K562 (cell line): ENCODE data around the gene RYR1. TPM values are rescaled to one million over a fixed set of nuclear protein-coding genes. Genes with fewer than 3 reads are reported as not detected.

Experiments
- AFF4 ChIP-seq: sonication (generic); formaldehyde crosslinking; IDR thresholded peaks from 2 replicates; pipeline ENCODE4 v1.8.0; 2023; ENCODE audit warnings: mild to moderate bottlenecking, missing genetic modification reagents
- CBX1 ChIP-seq: sonication (generic); IDR thresholded peaks from 2 replicates; pipeline ENCODE4 v1.6.1; 2016; ENCODE audit warnings: antibody characterized with exemption, low read depth, mild to moderate bottlenecking
- CREB3 ChIP-seq: fragments of 450-650 bp; conservative IDR thresholded peaks from 2 replicates; pipeline ENCODE4 v1.6.1; 2016; ENCODE audit warnings: missing genetic modification characterization, low read depth, mild to moderate bottlenecking, missing compliant biosample characterization, moderate library complexity
- CXXC5 ChIP-seq: fragments of 250-450 bp; sonication (Bioruptor Pico); IDR thresholded peaks from 2 replicates; pipeline ENCODE4 v1.8.0; 2022; ENCODE audit warnings: inconsistent platforms, mild to moderate bottlenecking, moderate library complexity
- HNRNPH1 ChIP-seq: fragments of 200-400 bp; formaldehyde crosslinking; optimal IDR thresholded peaks from 2 replicates; pipeline ENCODE3; 2017; ENCODE audit warnings: low read depth, mild to moderate bottlenecking, low read length, moderate library complexity
- JUN ChIP-seq, 2 experiments: sonication (generic) in 1 of 2; formaldehyde crosslinking in 1 of 2; IDR thresholded peaks; 2 replicates each; pipeline versions ENCODE4 v1.6.1 to v1.8.0; 2012 to 2022; ENCODE audit warnings: borderline replicate concordance in 2 of 2, mild to moderate bottlenecking in 2 of 2, improper control_type of control experiment in 1 of 2, low read depth in 1 of 2, low read length in 1 of 2, missing genetic modification reagents in 1 of 2
- LCOR ChIP-seq: sonication (generic); formaldehyde crosslinking; IDR thresholded peaks from 2 replicates; pipeline ENCODE4 v1.8.0; 2022; ENCODE audit warnings: mild to moderate bottlenecking, missing genetic modification reagents
- MCM2 ChIP-seq: fragments of 450-650 bp; IDR thresholded peaks from 2 replicates; pipeline ENCODE4 v1.6.1; 2017; ENCODE audit warnings: low read depth, mild to moderate bottlenecking
- POLR2AphosphoS2 ChIP-seq: IDR thresholded peaks from 2 replicates; pipeline ENCODE4 v1.6.1; 2012; ENCODE audit warnings: low read length, improper control_type of control experiment
- RB1 ChIP-seq: fragments of 450-650 bp; IDR thresholded peaks from 2 replicates; pipeline ENCODE4 v1.6.1; 2017; ENCODE audit warnings: low read depth, mild to moderate bottlenecking
- RBFOX2 ChIP-seq: fragments of 200-400 bp; formaldehyde crosslinking; IDR thresholded peaks from 2 replicates; pipeline ENCODE4 v1.6.1; 2017; ENCODE audit warnings: low read depth, mild to moderate bottlenecking, low read length, moderate library complexity
- SAFB2 ChIP-seq: fragments of 200-400 bp; formaldehyde crosslinking; IDR thresholded peaks from 2 replicates; pipeline ENCODE4 v1.6.1; 2018; ENCODE audit warnings: borderline replicate concordance, low read length, low read depth, moderate library complexity; ENCODE audit not compliant: severe bottlenecking
- SMARCB1 ChIP-seq: IDR thresholded peaks from 2 replicates; pipeline ENCODE4 v1.6.1; 2011; ENCODE audit warnings: improper control_type of control experiment, low read depth; ENCODE audit not compliant: insufficient read length
- SMC3 ChIP-seq: conservative IDR thresholded peaks from 2 replicates; pipeline ENCODE4 v1.6.1; 2011; ENCODE audit warnings: low read depth, low read length, improper control_type of control experiment; ENCODE audit not compliant: insufficient read depth
- TAF15 ChIP-seq: fragments of 200-400 bp; formaldehyde crosslinking; IDR thresholded peaks from 2 replicates; pipeline ENCODE4 v1.6.1; 2017; ENCODE audit warnings: mild to moderate bottlenecking, low read depth, low read length, moderate library complexity
- ZNF551 ChIP-seq: fragments of 250-450 bp; sonication (Bioruptor Pico); IDR thresholded peaks from 2 replicates; pipeline ENCODE4 v1.5.0; 2021; ENCODE audit warnings: mild to moderate bottlenecking, moderate library complexity
- ZSCAN29 ChIP-seq: fragments of 450-650 bp; IDR thresholded peaks from 2 replicates; pipeline ENCODE4 v1.6.1; 2017
- polyA plus RNA-seq, 8 experiments: library from polyadenylated mRNA; depleted of rRNA in 4 of 8; stranded (reverse) in 5 of 8; unstranded in 3 of 8; fragments of >200 nt; fragmentation: Nextera tagmentation in 2 of 8; fragmentation: Illumina TruSeq in 1 of 8; extraction: Ambion mirVana in 2 of 8; extraction: Trizol in 1 of 8; gene quantifications; 2 replicates each; pipeline versions ENCODE4 v1.2.1 to v1.2.3, GENCODE V29; 2011 to 2014; ENCODE audit warnings: inconsistent platforms in 1 of 8, missing spikeins in 1 of 8
- total RNA-seq, 7 experiments: library from RNA; depleted of rRNA in 6 of 7; stranded (reverse); fragments of >200 nt in 6 of 7; fragmentation: Illumina TruSeq in 2 of 7; extraction: Trizol in 2 of 7; gene quantifications; 2 replicates each; pipeline versions ENCODE4 v1.2.1 to v1.2.3, GENCODE V29; 2011 to 2021; ENCODE audit warnings: low replicate concordance in 1 of 7
- TF ChIP-seq, protein P1 (sequence below): fragments of 450-650 bp; formaldehyde crosslinking; IDR thresholded peaks from 2 replicates; pipeline ENCODE4 v1.4.0; 2022; ENCODE audit warnings: missing genetic modification characterization
- TF ChIP-seq, protein P2 (sequence below): fragments of 200-800 bp; sonication (Bioruptor generic); IDR thresholded peaks from 2 replicates; pipeline ENCODE4 v1.6.1; 2017; ENCODE audit warnings: missing genetic modification characterization, missing compliant biosample characterization

The RYR1 gene
- total and polyA plus RNA-seq, 9 of the 15 experiments (the other 6 are each of a cell fraction or from before 2014, with no cell fraction given), result 0.11 to 7.4 (median 3.7) TPM

DNA sequence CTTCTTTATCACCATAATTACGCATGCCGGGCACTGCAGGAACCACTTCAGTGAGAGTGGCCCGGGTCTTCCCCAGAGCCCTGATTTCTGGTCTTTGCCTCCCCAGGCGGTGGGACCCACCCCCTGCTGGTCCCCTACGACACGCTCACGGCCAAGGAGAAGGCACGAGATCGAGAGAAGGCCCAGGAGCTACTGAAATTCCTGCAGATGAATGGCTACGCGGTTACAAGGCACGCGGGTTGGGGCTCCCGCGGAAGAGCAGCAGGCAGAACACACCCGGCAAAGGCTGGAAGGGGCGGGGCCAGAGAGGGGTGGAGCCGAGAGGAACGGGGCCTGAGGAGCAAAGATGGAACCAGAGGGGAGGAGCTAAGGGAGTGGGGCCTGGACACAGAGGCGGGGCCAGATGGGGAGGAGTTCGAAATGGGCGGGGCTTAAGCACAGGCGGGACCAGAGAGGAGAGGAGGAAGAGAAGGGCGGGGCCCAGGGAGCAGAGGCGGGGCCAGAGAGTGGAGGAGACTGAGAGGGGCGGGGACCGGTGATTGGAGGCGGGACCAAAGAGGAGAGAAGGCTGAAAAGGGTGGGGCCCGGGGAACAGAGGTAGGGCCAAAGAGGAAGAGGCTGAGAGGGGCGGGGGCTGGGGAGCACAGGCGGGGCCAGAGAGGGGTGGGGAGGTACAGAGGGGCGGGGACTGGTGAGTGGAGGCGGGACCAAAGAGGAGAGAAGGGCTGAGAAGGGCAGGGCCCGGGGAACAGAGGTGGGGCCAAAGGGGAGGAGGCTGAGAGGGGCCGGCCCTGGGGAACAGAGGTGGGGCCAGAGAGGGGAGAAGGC, 73.4 kb downstream of the RYR1 start (continued):
- TF ChIP-seq, protein P1, sequence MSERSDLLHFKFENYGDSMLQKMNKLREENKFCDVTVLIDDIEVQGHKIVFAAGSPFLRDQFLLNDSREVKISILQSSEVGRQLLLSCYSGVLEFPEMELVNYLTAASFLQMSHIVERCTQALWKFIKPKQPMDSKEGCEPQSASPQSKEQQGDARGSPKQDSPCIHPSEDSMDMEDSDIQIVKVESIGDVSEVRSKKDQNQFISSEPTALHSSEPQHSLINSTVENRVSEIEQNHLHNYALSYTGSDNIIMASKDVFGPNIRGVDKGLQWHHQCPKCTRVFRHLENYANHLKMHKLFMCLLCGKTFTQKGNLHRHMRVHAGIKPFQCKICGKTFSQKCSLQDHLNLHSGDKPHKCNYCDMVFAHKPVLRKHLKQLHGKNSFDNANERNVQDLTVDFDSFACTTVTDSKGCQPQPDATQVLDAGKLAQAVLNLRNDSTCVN (CRISPR knock-in tag), result no peak
- TF ChIP-seq HNRNPH1, result no peak
- TF ChIP-seq ZSCAN29, result peak; percentile 73; the same call in 1 of the 2 replicates
- TF ChIP-seq RBFOX2, result peak; percentile 76
- TF ChIP-seq, protein P2, sequence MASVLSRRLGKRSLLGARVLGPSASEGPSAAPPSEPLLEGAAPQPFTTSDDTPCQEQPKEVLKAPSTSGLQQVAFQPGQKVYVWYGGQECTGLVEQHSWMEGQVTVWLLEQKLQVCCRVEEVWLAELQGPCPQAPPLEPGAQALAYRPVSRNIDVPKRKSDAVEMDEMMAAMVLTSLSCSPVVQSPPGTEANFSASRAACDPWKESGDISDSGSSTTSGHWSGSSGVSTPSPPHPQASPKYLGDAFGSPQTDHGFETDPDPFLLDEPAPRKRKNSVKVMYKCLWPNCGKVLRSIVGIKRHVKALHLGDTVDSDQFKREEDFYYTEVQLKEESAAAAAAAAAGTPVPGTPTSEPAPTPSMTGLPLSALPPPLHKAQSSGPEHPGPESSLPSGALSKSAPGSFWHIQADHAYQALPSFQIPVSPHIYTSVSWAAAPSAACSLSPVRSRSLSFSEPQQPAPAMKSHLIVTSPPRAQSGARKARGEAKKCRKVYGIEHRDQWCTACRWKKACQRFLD (CRISPR knock-in tag), result peak; percentile 52
- no peak for TF ChIP-seq ZNF551
- 0 out of 2 replicates have a peak, but pooled peaks have one; percentile 66 for TF ChIP-seq CBX1
- TF ChIP-seq TAF15, result no peak
- no peak for TF ChIP-seq SMARCB1
- peak; percentile 10; the same call in 1 of the 2 replicates for TF ChIP-seq RB1
- TF ChIP-seq POLR2AphosphoS2, result 0 out of 2 replicates have a peak, but pooled peaks have one; percentile 43
- TF ChIP-seq MCM2, result no peak
- TF ChIP-seq CREB3 (tag), result peak; percentile 53; the same call in 1 of the 2 replicates
- no peak for TF ChIP-seq JUN (IDR thresholded peaks at IDR 0.05; ENCODE audit: borderline replicate concordance, low read depth, low read length)
- no peak for TF ChIP-seq JUN (CRISPR knock-in tag; IDR thresholded peaks at IDR 0.05; ENCODE audit: borderline replicate concordance)
- TF ChIP-seq SAFB2, result no peak
- TF ChIP-seq LCOR, result 0 out of 2 replicates have a peak, but pooled peaks have one; percentile 71
- TF ChIP-seq AFF4 (CRISPR knock-in tag), result no peak
- TF ChIP-seq SMC3, result 0 out of 2 replicates have a peak, but pooled peaks have one; percentile 16
- TF ChIP-seq CXXC5 (CRISPR knock-in tag), result peak; percentile 42; the same call in 1 of the 2 replicates
